ENCODE measurements around the gene TBCCD1.
A peak's percentile ranks its signal among the peaks of the same experiment; 100 is the strongest.
"Not testable (repeated sequence)": the region's sequence is repeated elsewhere in the genome, so short reads cannot be mapped to it uniquely, and the experiment has no call there.

The TBCCD1 gene

GRCh38 chr3:186596568-186597287 lies 29.6 kb upstream of the TBCCD1 start:
- DNase-seq, result no peak

GRCh38 chr3:186594591-186595113 lies 27.5 kb upstream of the TBCCD1 start:
- no peak for DNase-seq

GRCh38 chr3:186593862-186594261 lies 26.7 kb upstream of the TBCCD1 start:
- DNase-seq, result no peak

GRCh38 chr3:186592682-186593081 lies 25.5 kb upstream of the TBCCD1 start:
- no peak for DNase-seq

GRCh38 chr3:186590580-186591295 lies 23.6 kb upstream of the TBCCD1 start:
- DNase-seq, result no peak

- DNase-seq, result no peak
These were observed 22.9 kb upstream of the TBCCD1 start for GRCh38 chr3:186589856-186590579.

- DNase-seq, result no peak
These were observed 22.0 kb upstream of the TBCCD1 start for GRCh38 chr3:186589121-186589520.

GRCh38 chr3:186588632-186589031 lies 21.5 kb upstream of the TBCCD1 start:
- DNase-seq, result no peak

- no peak for DNase-seq
These were observed 20.0 kb upstream of the TBCCD1 start for GRCh38 chr3:186587183-186587582.

- not testable (repeated sequence) for DNase-seq
These were observed 19.1 kb upstream of the TBCCD1 start for GRCh38 chr3:186586245-186586644.

GRCh38 chr3:186583831-186584230 lies 16.7 kb upstream of the TBCCD1 start:
- DNase-seq, result no peak

- DNase-seq, result no peak
These were observed 15.4 kb upstream of the TBCCD1 start for GRCh38 chr3:186582541-186582940.

- DNase-seq, result no peak
These were observed 13.6 kb upstream of the TBCCD1 start for GRCh38 chr3:186580785-186581184.

GRCh38 chr3:186577521-186577920 lies 10.4 kb upstream of the TBCCD1 start:
- DNase-seq, result no peak

GRCh38 chr3:186571644-186572013 lies 4.5 kb upstream of the TBCCD1 start:
- no peak for DNase-seq

GRCh38 chr3:186570941-186571643 lies 4.0 kb upstream of the TBCCD1 start:
- no peak for DNase-seq

GRCh38 chr3:186570096-186570940 lies 3.2 kb upstream of the TBCCD1 start, which contains the start of gene DNAJB11:
TSS of gene DNAJB11 (plus strand) at chr3:186570720. CDS start at chr3:186570898, 178 bp downstream.
- peak; percentile 95 for DNase-seq

GRCh38 chr3:186569779-186570095 lies 2.6 kb upstream of the TBCCD1 start:
- DNase-seq, result no peak

GRCh38 chr3:186569361-186569760 lies 2.2 kb upstream of the TBCCD1 start:
- DNase-seq, result not testable (repeated sequence)

- no peak for DNase-seq
These were observed 417 bp downstream of the TBCCD1 start for GRCh38 chr3:186566772-186567071.

- no peak for DNase-seq
These were observed 2.6 kb downstream of the TBCCD1 start for GRCh38 chr3:186564586-186564985.

GRCh38 chr3:186552408-186553031 lies 14.6 kb downstream of the TBCCD1 start:
- no peak for DNase-seq
